ENCODE data around the gene ECI2.

- TF ChIP-seq CTCF (IDR thresholded peaks at IDR 0.05) (no peak), POLR2A (IDR thresholded peaks at IDR 0.05) (no peak)
These were observed 5.9 kb downstream of the ECI2 start for GRCh38 chr6:4129446-4129845.
